ENCODE measurements around the gene ZNF501. TPM values are rescaled to one million over a fixed set of nuclear protein-coding genes. Genes with fewer than 3 reads are reported as not detected.

Gene ZNF501
- total RNA-seq, 1 experiment from 2014 or later, result 4.9 TPM

GRCh38 chr3:44721231-44722102 is 8.0 kb upstream of the ZNF501 start:
- Histone ChIP-seq H3K18ac (ENCODE audit: insufficient read length, low read depth, low read length) (no peak overlapping the region), H3K79me2 (ENCODE audit: insufficient read depth, low read length) (no peaks in the 10 kb centered on the region), H2BK5ac (ENCODE audit: insufficient read length, low read length) (no peak overlapping the region), H3K9me3 (ENCODE audit: control insufficient read depth, low read depth, low read length) (peaks cover 78% of the 10 kb centered on the region), H4K20me1 (ENCODE audit: control insufficient read depth, insufficient read depth, insufficient read length) (no peaks in the 10 kb centered on the region), H2AFZ (ENCODE audit: low read length) (no peak overlapping the region), H3K23ac (ENCODE audit: insufficient read length, low read depth, low read length) (no peak overlapping the region), H3K79me1 (ENCODE audit: insufficient read depth, low read depth, low read length, poor library complexity, severe bottlenecking) (no peaks in the 10 kb centered on the region), H3K9ac (ENCODE audit: extremely low read depth, insufficient read length, low read length) (no peak overlapping the region), H2BK15ac (ENCODE audit: low read depth, low read length) (no peak overlapping the region), H3K27me3 (ENCODE audit: insufficient read depth, low read length) (no peaks in the 10 kb centered on the region), H3K14ac (ENCODE audit: insufficient read depth, low read length) (no peak overlapping the region), H2AK5ac (ENCODE audit: insufficient read length, low read length) (no peak overlapping the region), H3K27ac (ENCODE audit: insufficient read length, low read depth, low read length) (no peak overlapping the region), H4K8ac (replicated peaks; ENCODE audit: insufficient read length, low read depth, low read length) (no peak overlapping the region), H4K5ac (ENCODE audit: insufficient read length, low read depth, low read length) (no peak overlapping the region), H2BK120ac (ENCODE audit: low read depth, low read length, poor library complexity, severe bottlenecking) (no peak overlapping the region), H4K91ac (ENCODE audit: insufficient read length, low read depth, low read length) (no peak overlapping the region), H3K4me2 (ENCODE audit: insufficient read depth, insufficient read length, low read length) (no peak overlapping the region), H3T11ph (ENCODE audit: low read length) (no peak overlapping the region), H2BK20ac (ENCODE audit: low read depth, low read length, poor library complexity, severe bottlenecking) (no peak overlapping the region), H3K56ac (ENCODE audit: insufficient read length, low read depth, low read length) (no peak overlapping the region), H2BK12ac (ENCODE audit: insufficient read length, low read depth, low read length) (no peak overlapping the region), H3K23me2 (ENCODE audit: insufficient read length, low read depth, low read length, poor library complexity, severe bottlenecking) (no peaks in the 10 kb centered on the region), H3K4ac (ENCODE audit: low read depth, low read length) (no peak overlapping the region), H3K4me1 (ENCODE audit: insufficient read depth, low read length) (no peaks in the 10 kb centered on the region)
- no peak overlapping the region for H3K4me3 Mint-ChIP-seq
- DNase-seq, result no peak
- no CpG with 5 or more reads among the region's 10 CpGs for WGBS (ENCODE audit: extremely low coverage, insufficient read length, low lambda C conversion rate)
- H3K27me3 Mint-ChIP-seq (ENCODE audit: low read depth), result peaks cover 22% of the 10 kb centered on the region
- no peaks in the 10 kb centered on the region for H3K4me1 Mint-ChIP-seq
- TF ChIP-seq CTCF (conservative IDR thresholded peaks at IDR 0.05), result no peak
- peaks cover 90% of the 10 kb centered on the region in 2 experiments for H3K9me3 Mint-ChIP-seq
- H3K27ac Mint-ChIP-seq, result no peak overlapping the region
- H3K36me3 Mint-ChIP-seq (ENCODE audit: insufficient read depth in 1 of 3, low read depth in 3 of 3), result peaks cover 22 to 48% (median 40%) of the 10 kb centered on the region in 3 experiments

All from H9 (cell line).